ENCODE data around the gene TTC33.

- TF ChIP-seq POLR2AphosphoS5 (IDR thresholded peaks at IDR 0.05; ENCODE audit: low read depth, low read length) (no peak), TAF1 (IDR thresholded peaks at IDR 0.05; ENCODE audit: borderline replicate concordance, insufficient read depth, low read length) (no peak), SIN3A (IDR thresholded peaks at IDR 0.05; ENCODE audit: borderline replicate concordance, insufficient read depth, low read length) (no peak)
Observed at GRCh38 chr5:40511801-40512200, 244.0 kb downstream of the TTC33 start.
